Measurements from ENCODE around the gene SNX8. TPM values are rescaled to one million over a fixed set of nuclear protein-coding genes. Genes with fewer than 3 reads are reported as not detected.

The SNX8 gene
- total RNA-seq, 4 donors from 2014 or later = 16.0 to 63.3 (median 31.6) TPM

GRCh38 chr7:2255145-2256139, 58.8 kb downstream of the SNX8 start:
- no peak for TF ChIP-seq CTCF (IDR thresholded peaks at IDR 0.05; ENCODE audit: low read depth)

- TF ChIP-seq CTCF (IDR thresholded peaks at IDR 0.05; ENCODE audit: low read depth) = no peak
Observed at GRCh38 chr7:2254429-2255144, 59.7 kb downstream of the SNX8 start.

GRCh38 chr7:2253525-2254244, 60.6 kb downstream of the SNX8 start:
- no peak for TF ChIP-seq CTCF (IDR thresholded peaks at IDR 0.05; ENCODE audit: low read depth)

- no peak for TF ChIP-seq CTCF (IDR thresholded peaks at IDR 0.05; ENCODE audit: low read depth)
Observed at GRCh38 chr7:2253021-2253420, 61.2 kb downstream of the SNX8 start.

- no peak for TF ChIP-seq CTCF (IDR thresholded peaks at IDR 0.05; ENCODE audit: low read depth)
Observed at GRCh38 chr7:2251841-2252771, 62.1 kb downstream of the SNX8 start.

- no peak for TF ChIP-seq CTCF (IDR thresholded peaks at IDR 0.05; ENCODE audit: low read depth)
Observed at GRCh38 chr7:2251381-2251780, 62.9 kb downstream of the SNX8 start.

Data from subcutaneous adipose tissue (tissue), 4 donors.